C4-2B (cell line): ENCODE measurements around the gene SPAG4.

Experiments used
- ZFX ChIP-seq: fragments of 450-650 bp; IDR thresholded peaks from 2 replicates; pipeline ENCODE4 v1.6.1; 2017
- TF ChIP-seq, protein P1 (sequence below): fragments of 450-650 bp; conservative IDR thresholded peaks from 2 replicates; pipeline ENCODE4 v1.5.1; 2017; ENCODE audit warnings: mild to moderate bottlenecking

DNA sequence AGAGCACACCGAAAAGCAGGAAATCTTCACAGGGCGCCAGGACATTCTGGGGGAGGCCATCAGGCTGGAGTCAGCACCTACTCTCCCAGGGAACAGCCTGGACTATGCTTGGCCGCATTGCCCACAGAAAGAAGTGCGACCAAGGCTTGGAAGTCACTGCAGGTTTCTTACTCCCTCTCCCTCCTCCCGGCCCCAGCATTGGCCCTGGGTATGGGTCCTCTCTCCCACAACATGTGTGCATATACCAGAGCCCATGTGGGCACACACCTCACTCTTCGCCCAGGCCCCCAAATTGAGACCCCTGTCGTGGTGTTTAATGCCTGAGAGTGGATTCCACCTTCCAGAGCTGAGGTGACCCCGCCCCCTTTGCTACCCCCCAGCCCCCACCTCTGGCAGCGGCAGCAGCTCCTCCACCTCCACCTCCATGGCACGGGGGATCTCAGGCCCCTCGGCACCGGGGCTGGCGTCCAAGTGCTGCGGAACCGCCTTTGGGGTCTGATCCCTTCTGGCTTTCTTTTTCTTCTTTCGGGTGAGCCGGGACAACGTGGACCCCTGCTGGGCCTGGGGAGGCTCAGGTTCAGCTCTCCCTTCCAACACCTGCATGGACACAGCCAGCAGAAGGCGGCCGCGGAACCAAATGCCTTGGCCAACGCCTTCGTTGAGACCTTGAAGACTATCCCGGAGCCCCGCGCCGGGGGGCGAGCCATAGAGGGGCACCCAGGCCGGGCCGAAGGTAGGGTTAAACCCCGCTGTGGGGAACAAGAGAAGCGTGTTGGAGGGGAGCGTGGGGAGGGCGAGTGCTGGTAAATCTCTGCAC lies 15.2 kb upstream of the SPAG4 start:
- TF ChIP-seq, protein P1, sequence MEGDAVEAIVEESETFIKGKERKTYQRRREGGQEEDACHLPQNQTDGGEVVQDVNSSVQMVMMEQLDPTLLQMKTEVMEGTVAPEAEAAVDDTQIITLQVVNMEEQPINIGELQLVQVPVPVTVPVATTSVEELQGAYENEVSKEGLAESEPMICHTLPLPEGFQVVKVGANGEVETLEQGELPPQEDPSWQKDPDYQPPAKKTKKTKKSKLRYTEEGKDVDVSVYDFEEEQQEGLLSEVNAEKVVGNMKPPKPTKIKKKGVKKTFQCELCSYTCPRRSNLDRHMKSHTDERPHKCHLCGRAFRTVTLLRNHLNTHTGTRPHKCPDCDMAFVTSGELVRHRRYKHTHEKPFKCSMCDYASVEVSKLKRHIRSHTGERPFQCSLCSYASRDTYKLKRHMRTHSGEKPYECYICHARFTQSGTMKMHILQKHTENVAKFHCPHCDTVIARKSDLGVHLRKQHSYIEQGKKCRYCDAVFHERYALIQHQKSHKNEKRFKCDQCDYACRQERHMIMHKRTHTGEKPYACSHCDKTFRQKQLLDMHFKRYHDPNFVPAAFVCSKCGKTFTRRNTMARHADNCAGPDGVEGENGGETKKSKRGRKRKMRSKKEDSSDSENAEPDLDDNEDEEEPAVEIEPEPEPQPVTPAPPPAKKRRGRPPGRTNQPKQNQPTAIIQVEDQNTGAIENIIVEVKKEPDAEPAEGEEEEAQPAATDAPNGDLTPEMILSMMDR: no peak
- TF ChIP-seq ZFX: no peak
